ENCODE results near the gene DBR1. TPM values are rescaled to one million over a fixed set of nuclear protein-coding genes. Genes with fewer than 3 reads are reported as not detected.

DBR1 gene
- total and polyA plus RNA-seq, 9 of the 15 experiments (the other 6 are each of a cell fraction or from before 2014, with no cell fraction given): 2.7 to 14.1 (median 10.9) TPM

- TF ChIP-seq ZNF318 (IDR thresholded peaks at IDR 0.05; ENCODE audit: borderline replicate concordance in 1 of 2, low read depth in 1 of 2) (0 out of 4 replicates have a peak, but pooled peaks of 1 of the 2 experiments have one; percentile 5), ZNF551 (CRISPR knock-in tag; IDR thresholded peaks at IDR 0.05) (no peak), MEIS2 (IDR thresholded peaks at IDR 0.05; ENCODE audit: partially characterized antibody) (peak; percentile 70), EP300 (IDR thresholded peaks at IDR 0.05; ENCODE audit: low read length) (peak; percentile 98), GATAD2B (IDR thresholded peaks at IDR 0.05; ENCODE audit: borderline replicate concordance) (peak; percentile 48; the same call in 1 of the 2 replicates), TFE3 (CRISPR knock-in tag; IDR thresholded peaks at IDR 0.05) (no peak), PHB2 (IDR thresholded peaks at IDR 0.05; ENCODE audit: low read depth) (peak; percentile 69; the same call in 1 of the 2 replicates), PML (IDR thresholded peaks at IDR 0.05; ENCODE audit: low read length) (peak; percentile 94), NCOR1 (IDR thresholded peaks at IDR 0.05) (peak; percentile 92), ZNF699 (CRISPR knock-in tag; IDR thresholded peaks at IDR 0.05; ENCODE audit: insufficient replicate concordance) (no peak), NR2C1 (IDR thresholded peaks at IDR 0.05) (no peak), NR2C1 (tag; IDR thresholded peaks at IDR 0.05) (no peak), KHSRP (IDR thresholded peaks at IDR 0.05) (no peak)
- TF ChIP-seq, protein P1, sequence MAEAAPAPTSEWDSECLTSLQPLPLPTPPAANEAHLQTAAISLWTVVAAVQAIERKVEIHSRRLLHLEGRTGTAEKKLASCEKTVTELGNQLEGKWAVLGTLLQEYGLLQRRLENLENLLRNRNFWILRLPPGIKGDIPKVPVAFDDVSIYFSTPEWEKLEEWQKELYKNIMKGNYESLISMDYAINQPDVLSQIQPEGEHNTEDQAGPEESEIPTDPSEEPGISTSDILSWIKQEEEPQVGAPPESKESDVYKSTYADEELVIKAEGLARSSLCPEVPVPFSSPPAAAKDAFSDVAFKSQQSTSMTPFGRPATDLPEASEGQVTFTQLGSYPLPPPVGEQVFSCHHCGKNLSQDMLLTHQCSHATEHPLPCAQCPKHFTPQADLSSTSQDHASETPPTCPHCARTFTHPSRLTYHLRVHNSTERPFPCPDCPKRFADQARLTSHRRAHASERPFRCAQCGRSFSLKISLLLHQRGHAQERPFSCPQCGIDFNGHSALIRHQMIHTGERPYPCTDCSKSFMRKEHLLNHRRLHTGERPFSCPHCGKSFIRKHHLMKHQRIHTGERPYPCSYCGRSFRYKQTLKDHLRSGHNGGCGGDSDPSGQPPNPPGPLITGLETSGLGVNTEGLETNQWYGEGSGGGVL (CRISPR knock-in tag; IDR thresholded peaks at IDR 0.05): no peak
- TF ChIP-seq, protein P2, sequence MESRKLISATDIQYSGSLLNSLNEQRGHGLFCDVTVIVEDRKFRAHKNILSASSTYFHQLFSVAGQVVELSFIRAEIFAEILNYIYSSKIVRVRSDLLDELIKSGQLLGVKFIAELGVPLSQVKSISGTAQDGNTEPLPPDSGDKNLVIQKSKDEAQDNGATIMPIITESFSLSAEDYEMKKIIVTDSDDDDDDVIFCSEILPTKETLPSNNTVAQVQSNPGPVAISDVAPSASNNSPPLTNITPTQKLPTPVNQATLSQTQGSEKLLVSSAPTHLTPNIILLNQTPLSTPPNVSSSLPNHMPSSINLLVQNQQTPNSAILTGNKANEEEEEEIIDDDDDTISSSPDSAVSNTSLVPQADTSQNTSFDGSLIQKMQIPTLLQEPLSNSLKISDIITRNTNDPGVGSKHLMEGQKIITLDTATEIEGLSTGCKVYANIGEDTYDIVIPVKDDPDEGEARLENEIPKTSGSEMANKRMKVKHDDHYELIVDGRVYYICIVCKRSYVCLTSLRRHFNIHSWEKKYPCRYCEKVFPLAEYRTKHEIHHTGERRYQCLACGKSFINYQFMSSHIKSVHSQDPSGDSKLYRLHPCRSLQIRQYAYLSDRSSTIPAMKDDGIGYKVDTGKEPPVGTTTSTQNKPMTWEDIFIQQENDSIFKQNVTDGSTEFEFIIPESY (CRISPR knock-in tag; IDR thresholded peaks at IDR 0.05): no peak
Observed at GRCh38 chr3:138199851-138200250, 25.1 kb upstream of the DBR1 start (continued).

Measured in K562 (cell line).